ENCODE measurements around the gene CORO2B. TPM values are rescaled to one million over a fixed set of nuclear protein-coding genes. Genes with fewer than 3 reads are reported as not detected.
A peak's percentile ranks its signal among the peaks of the same experiment; 100 is the strongest.

The CORO2B gene
- polyA plus RNA-seq, 1 donor from 2014 or later, result 15.1 TPM

DNA sequence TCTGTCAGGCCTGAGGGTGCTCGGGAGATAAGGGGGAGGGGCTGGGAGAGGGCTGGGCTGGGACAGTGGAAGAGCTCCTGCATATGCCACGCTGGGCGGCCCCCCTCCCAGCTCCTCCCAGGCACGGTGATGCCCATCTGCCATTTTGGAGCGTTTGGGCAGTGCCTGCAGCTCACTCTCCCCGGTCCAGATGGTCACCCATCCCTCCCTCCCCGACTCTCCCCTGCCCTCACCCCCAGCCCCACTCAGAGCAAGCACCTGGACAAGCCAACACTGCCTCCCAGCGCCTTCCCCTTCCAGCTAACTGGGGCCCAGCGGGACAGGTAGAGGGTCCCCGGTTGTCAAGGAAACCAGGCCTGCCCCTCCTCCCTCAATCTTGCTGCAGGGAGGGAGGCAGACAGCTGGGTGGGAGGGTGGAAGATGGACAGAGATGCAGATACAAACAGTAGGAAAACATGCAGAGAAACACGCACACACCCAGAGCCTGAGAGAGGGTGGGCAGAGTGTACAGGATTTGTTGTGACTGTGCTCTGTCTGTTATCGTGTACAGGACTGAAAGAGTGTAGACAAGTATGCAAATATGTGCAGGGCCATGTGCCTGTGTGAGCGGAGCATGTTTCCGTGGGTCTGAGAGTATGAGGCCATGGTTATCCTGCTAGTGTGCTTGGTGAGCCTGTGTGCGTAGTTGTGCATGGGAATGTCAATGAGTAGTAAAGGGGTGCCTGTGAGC lies 17.5 kb upstream of the CORO2B start:
- H3K9me2 ChIP-seq (ENCODE audit: insufficient read depth, low read length), result no peaks in the 10 kb centered on the region
- TF ChIP-seq RAD21 (conservative IDR thresholded peaks at IDR 0.05) (no peak), EZH2 (IDR thresholded peaks at IDR 0.05; ENCODE audit: borderline replicate concordance, insufficient read depth, low read length, poor library complexity, severe bottlenecking) (no peak), POLR2AphosphoS5 (IDR thresholded peaks at IDR 0.05) (peak; percentile 36), SMC3 (conservative IDR thresholded peaks at IDR 0.05; ENCODE audit: poor library complexity) (no peak), EP300 (conservative IDR thresholded peaks at IDR 0.05; ENCODE audit: poor library complexity, severe bottlenecking) (no peak), MXI1 (conservative IDR thresholded peaks at IDR 0.05; ENCODE audit: poor library complexity, severe bottlenecking) (peak; percentile 48), TAF1 (IDR thresholded peaks at IDR 0.05; ENCODE audit: low read depth) (no peak)
- TF ChIP-seq, protein P1, sequence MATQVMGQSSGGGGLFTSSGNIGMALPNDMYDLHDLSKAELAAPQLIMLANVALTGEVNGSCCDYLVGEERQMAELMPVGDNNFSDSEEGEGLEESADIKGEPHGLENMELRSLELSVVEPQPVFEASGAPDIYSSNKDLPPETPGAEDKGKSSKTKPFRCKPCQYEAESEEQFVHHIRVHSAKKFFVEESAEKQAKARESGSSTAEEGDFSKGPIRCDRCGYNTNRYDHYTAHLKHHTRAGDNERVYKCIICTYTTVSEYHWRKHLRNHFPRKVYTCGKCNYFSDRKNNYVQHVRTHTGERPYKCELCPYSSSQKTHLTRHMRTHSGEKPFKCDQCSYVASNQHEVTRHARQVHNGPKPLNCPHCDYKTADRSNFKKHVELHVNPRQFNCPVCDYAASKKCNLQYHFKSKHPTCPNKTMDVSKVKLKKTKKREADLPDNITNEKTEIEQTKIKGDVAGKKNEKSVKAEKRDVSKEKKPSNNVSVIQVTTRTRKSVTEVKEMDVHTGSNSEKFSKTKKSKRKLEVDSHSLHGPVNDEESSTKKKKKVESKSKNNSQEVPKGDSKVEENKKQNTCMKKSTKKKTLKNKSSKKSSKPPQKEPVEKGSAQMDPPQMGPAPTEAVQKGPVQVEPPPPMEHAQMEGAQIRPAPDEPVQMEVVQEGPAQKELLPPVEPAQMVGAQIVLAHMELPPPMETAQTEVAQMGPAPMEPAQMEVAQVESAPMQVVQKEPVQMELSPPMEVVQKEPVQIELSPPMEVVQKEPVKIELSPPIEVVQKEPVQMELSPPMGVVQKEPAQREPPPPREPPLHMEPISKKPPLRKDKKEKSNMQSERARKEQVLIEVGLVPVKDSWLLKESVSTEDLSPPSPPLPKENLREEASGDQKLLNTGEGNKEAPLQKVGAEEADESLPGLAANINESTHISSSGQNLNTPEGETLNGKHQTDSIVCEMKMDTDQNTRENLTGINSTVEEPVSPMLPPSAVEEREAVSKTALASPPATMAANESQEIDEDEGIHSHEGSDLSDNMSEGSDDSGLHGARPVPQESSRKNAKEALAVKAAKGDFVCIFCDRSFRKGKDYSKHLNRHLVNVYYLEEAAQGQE (IDR thresholded peaks at IDR 0.05; ENCODE audit: borderline replicate concordance), result no peak
- TF ChIP-seq, protein P2, sequence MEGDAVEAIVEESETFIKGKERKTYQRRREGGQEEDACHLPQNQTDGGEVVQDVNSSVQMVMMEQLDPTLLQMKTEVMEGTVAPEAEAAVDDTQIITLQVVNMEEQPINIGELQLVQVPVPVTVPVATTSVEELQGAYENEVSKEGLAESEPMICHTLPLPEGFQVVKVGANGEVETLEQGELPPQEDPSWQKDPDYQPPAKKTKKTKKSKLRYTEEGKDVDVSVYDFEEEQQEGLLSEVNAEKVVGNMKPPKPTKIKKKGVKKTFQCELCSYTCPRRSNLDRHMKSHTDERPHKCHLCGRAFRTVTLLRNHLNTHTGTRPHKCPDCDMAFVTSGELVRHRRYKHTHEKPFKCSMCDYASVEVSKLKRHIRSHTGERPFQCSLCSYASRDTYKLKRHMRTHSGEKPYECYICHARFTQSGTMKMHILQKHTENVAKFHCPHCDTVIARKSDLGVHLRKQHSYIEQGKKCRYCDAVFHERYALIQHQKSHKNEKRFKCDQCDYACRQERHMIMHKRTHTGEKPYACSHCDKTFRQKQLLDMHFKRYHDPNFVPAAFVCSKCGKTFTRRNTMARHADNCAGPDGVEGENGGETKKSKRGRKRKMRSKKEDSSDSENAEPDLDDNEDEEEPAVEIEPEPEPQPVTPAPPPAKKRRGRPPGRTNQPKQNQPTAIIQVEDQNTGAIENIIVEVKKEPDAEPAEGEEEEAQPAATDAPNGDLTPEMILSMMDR (IDR thresholded peaks at IDR 0.05; ENCODE audit: poor library complexity, severe bottlenecking), result no peak
- H3K4me3 ChIP-seq (ENCODE audit: low read length), result no peak overlapping the region

DNA sequence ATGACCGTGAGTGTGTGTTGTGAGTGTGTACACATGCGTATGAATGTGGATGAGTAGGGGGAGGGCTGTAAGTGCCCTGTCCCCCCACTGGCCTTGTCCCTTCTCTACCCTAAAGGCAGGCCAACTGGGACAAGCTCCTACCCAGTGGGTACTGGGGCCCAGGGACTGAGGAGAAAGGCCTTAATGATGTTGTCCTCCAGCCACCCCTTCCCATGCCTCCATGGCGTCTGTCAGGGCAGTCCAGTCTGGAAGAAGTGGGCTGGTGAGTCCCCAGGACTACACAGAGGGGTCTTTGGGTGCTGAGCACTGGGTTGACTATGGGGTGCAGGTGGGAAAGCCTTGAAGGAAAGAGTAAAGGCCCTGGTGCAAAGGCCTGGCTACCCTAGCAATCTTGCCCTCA lies 16.9 kb upstream of the CORO2B start:
- no peaks in the 10 kb centered on the region for H4K20me1 ChIP-seq (ENCODE audit: insufficient read depth)
- H3K9ac ChIP-seq (ENCODE audit: low read length), result no peak overlapping the region
- no peak overlapping the region for H3K27ac ChIP-seq (ENCODE audit: low read length)
- no peaks in the 10 kb centered on the region for H3K79me2 ChIP-seq (replicated peaks; ENCODE audit: insufficient read depth, low read length)
- no peak overlapping the region for H2AFZ ChIP-seq (ENCODE audit: low read depth, low read length)
- H3F3A ChIP-seq (ENCODE audit: insufficient read depth, low read length, poor library complexity, severe bottlenecking), result no peaks in the 10 kb centered on the region
- H3K4me3 ChIP-seq (ENCODE audit: low read length), result no peak overlapping the region
- H3K36me3 ChIP-seq (ENCODE audit: insufficient read depth, low read length), result no peaks in the 10 kb centered on the region
- TF ChIP-seq MXI1 (conservative IDR thresholded peaks at IDR 0.05; ENCODE audit: poor library complexity, severe bottlenecking) (peak; percentile 5), SMC3 (conservative IDR thresholded peaks at IDR 0.05; ENCODE audit: poor library complexity) (no peak)
- H3K9me2 ChIP-seq (ENCODE audit: insufficient read depth, low read length), result no peaks in the 10 kb centered on the region
- H3K4me2 ChIP-seq (ENCODE audit: low read length), result no peak overlapping the region
- no peaks in the 10 kb centered on the region for H3K9me3 ChIP-seq (ENCODE audit: low read length)
- peaks cover 8% of the 10 kb centered on the region for H3K27me3 ChIP-seq (ENCODE audit: insufficient read depth, low read depth, low read length)

More for the DNA sequence above, 17.5 kb upstream of the CORO2B start:
- no peak overlapping the region for H3K4me2 ChIP-seq (ENCODE audit: low read length)
- H3K27ac ChIP-seq (ENCODE audit: low read length), result no peak overlapping the region
- H3K27me3 ChIP-seq (ENCODE audit: insufficient read depth, low read depth, low read length), result peaks cover 8% of the 10 kb centered on the region
- H3K36me3 ChIP-seq (ENCODE audit: insufficient read depth, low read length), result no peaks in the 10 kb centered on the region
- H2AFZ ChIP-seq (ENCODE audit: low read depth, low read length), result no peak overlapping the region
- no peaks in the 10 kb centered on the region for H3K9me3 ChIP-seq (ENCODE audit: low read length)
- no peaks in the 10 kb centered on the region for H3K79me2 ChIP-seq (replicated peaks; ENCODE audit: insufficient read depth, low read length)
- no peak overlapping the region for H3K9ac ChIP-seq (ENCODE audit: low read length)
- H3F3A ChIP-seq (ENCODE audit: insufficient read depth, low read length, poor library complexity, severe bottlenecking), result no peaks in the 10 kb centered on the region
- no peaks in the 10 kb centered on the region for H4K20me1 ChIP-seq (ENCODE audit: insufficient read depth)

Measured in neural cell (in vitro differentiated cells).